Measurements from ENCODE around the gene ZDHHC14. TPM values are rescaled to one million over a fixed set of nuclear protein-coding genes. Genes with fewer than 3 reads are reported as not detected.

The ZDHHC14 gene
- total RNA-seq, 2 donors from 2014 or later, result 10.2 to 10.6 TPM

- no peak overlapping the region for H3K27ac ChIP-seq
- no peaks in the 10 kb centered on the region for H3K4me1 ChIP-seq
- intact Hi-C loops (cut with DNase I), result no loop called here
- H3K36me3 ChIP-seq (replicated peaks in 1 of 2; ENCODE audit: insufficient read depth in 1 of 2, low read depth in 2 of 2), result no peaks in the 10 kb centered on the region
- no peak for ATAC-seq
- TF ChIP-seq CTCF (IDR thresholded peaks at IDR 0.05) (no peak), POLR2A (IDR thresholded peaks at IDR 0.05) (no peak)
- H3K4me3 ChIP-seq, result no peak overlapping the region
- WGBS, 2 donors, result 70 to 89% methylated on average over 5 of the region's 5 CpGs
- no peaks in the 10 kb centered on the region for H3K27me3 ChIP-seq
- no peak for DNase-seq
- H3K9me3 ChIP-seq, result no peaks in the 10 kb centered on the region
Measured at GRCh38 chr6:157525918-157526425, 145.0 kb downstream of the ZDHHC14 start.

GRCh38 chr6:157527471-157527907 lies 146.5 kb downstream of the ZDHHC14 start:
- Histone ChIP-seq H3K4me3 (no peak overlapping the region), H3K27ac (no peak overlapping the region), H3K27me3 (no peaks in the 10 kb centered on the region), H3K4me1 (no peaks in the 10 kb centered on the region), H3K9me3 (no peaks in the 10 kb centered on the region), H3K36me3 (replicated peaks in 1 of 2; ENCODE audit: insufficient read depth in 1 of 2, low read depth in 2 of 2) (no peaks in the 10 kb centered on the region)
- DNase-seq (peak in 1 of 4 donors; percentile 40), ATAC-seq (peak; percentile 58)
- no peak for TF ChIP-seq CTCF (IDR thresholded peaks at IDR 0.05)
- TF ChIP-seq POLR2A (IDR thresholded peaks at IDR 0.05), result no peak
- intact Hi-C loops (cut with DNase I), result no loop called here
- 74 to 80% methylated on average over 4 of the region's 4 CpGs for whole genome bisulfite sequencing, 2 donors

GRCh38 chr6:157528931-157529653 lies 148.1 kb downstream of the ZDHHC14 start:
- TF ChIP-seq CTCF (IDR thresholded peaks at IDR 0.05), result no peak
- TF ChIP-seq POLR2A (IDR thresholded peaks at IDR 0.05), result no peak
- ATAC-seq, result no peak
- 81 to 84% methylated on average over 5 of the region's 5 CpGs for WGBS, 2 donors
- Histone ChIP-seq H3K4me3 (no peak overlapping the region), H3K27ac (no peak overlapping the region), H3K27me3 (no peaks in the 10 kb centered on the region), H3K4me1 (no peaks in the 10 kb centered on the region), H3K36me3 (replicated peaks in 1 of 2; ENCODE audit: insufficient read depth in 1 of 2, low read depth in 2 of 2) (no peaks in the 10 kb centered on the region), H3K9me3 (no peaks in the 10 kb centered on the region)
- peak in 1 of 4 donors; percentile 48 for DNase-seq
- intact Hi-C loops (cut with DNase I), result no loop called here

- no peak for DNase-seq
- TF ChIP-seq POLR2A (IDR thresholded peaks at IDR 0.05), result no peak
Measured at GRCh38 chr6:157529654-157530039, 148.7 kb downstream of the ZDHHC14 start.

GRCh38 chr6:157530126-157530525 lies 149.1 kb downstream of the ZDHHC14 start:
- WGBS, 2 donors, result 67 to 72% methylated on average over 4 of the region's 4 CpGs
- H3K4me3 ChIP-seq, result no peak overlapping the region
- H3K27ac ChIP-seq, result no peak overlapping the region
- H3K9me3 ChIP-seq, result no peaks in the 10 kb centered on the region
- TF ChIP-seq POLR2A (IDR thresholded peaks at IDR 0.05), result no peak
- no peak for TF ChIP-seq CTCF (IDR thresholded peaks at IDR 0.05)
- no peaks in the 10 kb centered on the region for H3K27me3 ChIP-seq
- DNase-seq, result no peak
- H3K4me1 ChIP-seq, result peaks cover 7% of the 10 kb centered on the region
- ATAC-seq, result no peak
- H3K36me3 ChIP-seq (replicated peaks in 1 of 2; ENCODE audit: insufficient read depth in 1 of 2, low read depth in 2 of 2), result no peaks in the 10 kb centered on the region
- intact Hi-C loops (cut with DNase I), result no loop called here

More at GRCh38 chr6:157529654-157530039, 148.7 kb downstream of the ZDHHC14 start:
- WGBS, 2 donors, result 97 to 100% methylated on average over 2 of the region's 2 CpGs
- peaks cover 2% of the 10 kb centered on the region for H3K4me1 ChIP-seq
- no peaks in the 10 kb centered on the region for H3K36me3 ChIP-seq (replicated peaks in 1 of 2; ENCODE audit: insufficient read depth in 1 of 2, low read depth in 2 of 2)
- no peak overlapping the region for H3K4me3 ChIP-seq
- intact Hi-C loops (cut with DNase I), result no loop called here
- H3K27ac ChIP-seq, result no peak overlapping the region
- H3K27me3 ChIP-seq, result no peaks in the 10 kb centered on the region
- no peak for ATAC-seq
- H3K9me3 ChIP-seq, result no peaks in the 10 kb centered on the region

Data from body of pancreas (tissue), 4 donors.